Smooth muscle cell (in vitro differentiated cells): ENCODE results near the gene BPIFB2. TPM values are rescaled to one million over a fixed set of nuclear protein-coding genes. Genes with fewer than 3 reads are reported as not detected.

Source experiments
- DNase-seq: peaks from one replicate; lab custom pipeline; 2025; ENCODE audit not compliant: unreplicated experiment; lab: John Stamatoyannopoulos, UW
- H2AFZ ChIP-seq: fragments of 200-600 bp; sonication (generic); 2 replicates; pipeline ENCODE4 v1.6.0; 2016; ENCODE audit warnings: antibody characterized with exemption, low read depth, mild to moderate bottlenecking
- H3F3A ChIP-seq: fragments of 200-600 bp; sonication (generic); 2 replicates; pipeline ENCODE4 v1.6.0; 2017; ENCODE audit warnings: antibody characterized with exemption, low read depth
- H3K27ac ChIP-seq: fragments of 200-600 bp; sonication (generic); 2 replicates; pipeline ENCODE4 v1.5.1; 2016; ENCODE audit warnings: low read depth, mild to moderate bottlenecking
- H3K27me3 ChIP-seq: fragments of 200-600 bp; sonication (generic); 2 replicates; pipeline ENCODE4 v1.6.1; 2016; ENCODE audit warnings: low read depth, mild to moderate bottlenecking
- H3K36me3 ChIP-seq: fragments of 200-600 bp; sonication (generic); 2 replicates; pipeline ENCODE4 v1.5.1; 2016; ENCODE audit warnings: low read depth
- H3K4me1 ChIP-seq: fragments of 200-600 bp; sonication (generic); 2 replicates; pipeline ENCODE4 v1.5.1; 2016; ENCODE audit warnings: low read depth
- H3K4me2 ChIP-seq: fragments of 200-600 bp; sonication (generic); 2 replicates; pipeline ENCODE4 v1.6.0; 2016; ENCODE audit warnings: mild to moderate bottlenecking
- H3K4me3 ChIP-seq: fragments of 200-600 bp; sonication (generic); 2 replicates; pipeline ENCODE4 v1.5.1; 2016; ENCODE audit warnings: mild to moderate bottlenecking
- H3K79me2 ChIP-seq: fragments of 200-600 bp; sonication (generic); 2 replicates; pipeline ENCODE4 v1.6.0; 2016; ENCODE audit warnings: low read depth, mild to moderate bottlenecking
- H3K9ac ChIP-seq: fragments of 200-600 bp; sonication (generic); 2 replicates; pipeline ENCODE4 v1.6.0; 2016; ENCODE audit warnings: low read depth
- H3K9me3 ChIP-seq: fragments of 200-600 bp; sonication (generic); replicated peaks from 2 replicates; pipeline ENCODE4 v1.5.1; 2016; ENCODE audit warnings: low read depth
- H4K20me1 ChIP-seq: fragments of 200-600 bp; sonication (generic); 2 replicates; pipeline ENCODE4 v1.6.0; 2016; ENCODE audit warnings: low read depth
- whole genome bisulfite sequencing: methylation state at CpG from one replicate; pipeline ENCODE4 v1.1.7; 2016; ENCODE audit warnings: low lambda C conversion rate; 5-methylcytosine and 5-hydroxymethylcytosine counted together
- polyA plus RNA-seq: library from polyadenylated mRNA; unstranded; fragments of >200 nt; fragmentation: Nextera tagmentation; extraction: Ambion mirVana; gene quantifications from 2 replicates; pipeline ENCODE4 v1.2.1, GENCODE V29; 2016
- total RNA-seq: library from RNA; depleted of rRNA; stranded (reverse); fragments of >200 nt; gene quantifications from 2 replicates; pipeline ENCODE4 v1.2.3, GENCODE V29; 2014
- TF ChIP-seq, protein P1 (sequence below): fragments of 200-600 bp; sonication (generic); IDR thresholded peaks from 2 replicates; pipeline ENCODE4 v1.5.1; 2017; ENCODE audit warnings: borderline replicate concordance, mild to moderate bottlenecking, antibody characterized with exemption; ENCODE audit not compliant: insufficient read depth, poor library complexity, severe bottlenecking

Gene BPIFB2, protein sequence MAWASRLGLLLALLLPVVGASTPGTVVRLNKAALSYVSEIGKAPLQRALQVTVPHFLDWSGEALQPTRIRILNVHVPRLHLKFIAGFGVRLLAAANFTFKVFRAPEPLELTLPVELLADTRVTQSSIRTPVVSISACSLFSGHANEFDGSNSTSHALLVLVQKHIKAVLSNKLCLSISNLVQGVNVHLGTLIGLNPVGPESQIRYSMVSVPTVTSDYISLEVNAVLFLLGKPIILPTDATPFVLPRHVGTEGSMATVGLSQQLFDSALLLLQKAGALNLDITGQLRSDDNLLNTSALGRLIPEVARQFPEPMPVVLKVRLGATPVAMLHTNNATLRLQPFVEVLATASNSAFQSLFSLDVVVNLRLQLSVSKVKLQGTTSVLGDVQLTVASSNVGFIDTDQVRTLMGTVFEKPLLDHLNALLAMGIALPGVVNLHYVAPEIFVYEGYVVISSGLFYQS
- total RNA-seq (not detected in 2 replicates), polyA plus RNA-seq (not detected in 2 replicates)

DNA sequence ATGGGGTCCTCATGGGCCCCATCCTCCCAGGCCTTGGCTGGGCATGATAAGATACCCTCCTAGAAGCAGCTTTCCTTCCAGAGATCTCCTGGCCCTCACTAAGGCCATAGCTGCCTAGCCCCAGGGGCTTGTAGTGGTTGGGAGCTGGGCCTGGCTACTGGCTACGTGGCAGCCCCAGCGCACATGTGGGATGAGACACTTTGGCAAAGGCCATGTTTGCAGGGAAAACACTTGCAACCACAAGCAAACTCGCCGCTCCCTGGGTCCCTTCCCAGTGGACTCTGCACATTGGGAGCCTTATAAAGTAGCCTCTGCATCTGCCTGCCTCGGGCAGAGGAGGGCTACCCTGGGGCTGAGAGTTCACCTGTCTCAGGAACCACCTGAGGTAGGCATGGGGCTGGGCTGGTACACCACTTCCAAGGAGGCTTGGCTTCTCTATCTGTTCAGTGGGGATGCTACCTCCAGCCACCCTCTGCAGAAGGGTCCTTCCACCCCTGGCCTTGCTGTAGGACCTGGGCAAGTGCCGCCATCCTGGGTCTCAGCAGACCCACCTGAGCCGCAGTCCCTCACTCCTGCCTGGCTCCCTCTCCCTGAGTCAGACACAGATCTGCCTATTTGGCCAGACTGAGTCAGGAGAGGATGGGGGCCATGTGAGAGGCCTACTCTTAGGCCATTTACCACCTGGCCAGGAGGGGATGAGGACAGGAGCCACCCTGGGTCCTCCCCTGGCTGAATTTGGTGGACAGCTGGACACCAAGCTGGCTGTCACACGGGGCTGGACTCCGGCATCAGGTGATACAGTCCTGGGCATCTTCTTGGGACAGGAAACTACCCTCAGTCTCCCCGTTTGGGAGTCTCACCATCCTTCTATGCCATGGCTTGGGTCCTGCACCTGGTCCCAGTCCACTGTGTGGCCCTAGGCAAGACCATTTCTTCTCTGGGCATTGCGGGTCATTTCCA, at the start of gene BPIFB2:
TSS of gene BPIFB2 (plus strand) at position 329 of the 960 bp plus-strand sequence. CDS start 871 bp downstream, outside the sequence.
- no peak for DNase-seq
- TF ChIP-seq, protein P1, sequence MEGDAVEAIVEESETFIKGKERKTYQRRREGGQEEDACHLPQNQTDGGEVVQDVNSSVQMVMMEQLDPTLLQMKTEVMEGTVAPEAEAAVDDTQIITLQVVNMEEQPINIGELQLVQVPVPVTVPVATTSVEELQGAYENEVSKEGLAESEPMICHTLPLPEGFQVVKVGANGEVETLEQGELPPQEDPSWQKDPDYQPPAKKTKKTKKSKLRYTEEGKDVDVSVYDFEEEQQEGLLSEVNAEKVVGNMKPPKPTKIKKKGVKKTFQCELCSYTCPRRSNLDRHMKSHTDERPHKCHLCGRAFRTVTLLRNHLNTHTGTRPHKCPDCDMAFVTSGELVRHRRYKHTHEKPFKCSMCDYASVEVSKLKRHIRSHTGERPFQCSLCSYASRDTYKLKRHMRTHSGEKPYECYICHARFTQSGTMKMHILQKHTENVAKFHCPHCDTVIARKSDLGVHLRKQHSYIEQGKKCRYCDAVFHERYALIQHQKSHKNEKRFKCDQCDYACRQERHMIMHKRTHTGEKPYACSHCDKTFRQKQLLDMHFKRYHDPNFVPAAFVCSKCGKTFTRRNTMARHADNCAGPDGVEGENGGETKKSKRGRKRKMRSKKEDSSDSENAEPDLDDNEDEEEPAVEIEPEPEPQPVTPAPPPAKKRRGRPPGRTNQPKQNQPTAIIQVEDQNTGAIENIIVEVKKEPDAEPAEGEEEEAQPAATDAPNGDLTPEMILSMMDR: no peak
- H3K4me2 ChIP-seq: no peak within 1 kb of the TSS

DNA sequence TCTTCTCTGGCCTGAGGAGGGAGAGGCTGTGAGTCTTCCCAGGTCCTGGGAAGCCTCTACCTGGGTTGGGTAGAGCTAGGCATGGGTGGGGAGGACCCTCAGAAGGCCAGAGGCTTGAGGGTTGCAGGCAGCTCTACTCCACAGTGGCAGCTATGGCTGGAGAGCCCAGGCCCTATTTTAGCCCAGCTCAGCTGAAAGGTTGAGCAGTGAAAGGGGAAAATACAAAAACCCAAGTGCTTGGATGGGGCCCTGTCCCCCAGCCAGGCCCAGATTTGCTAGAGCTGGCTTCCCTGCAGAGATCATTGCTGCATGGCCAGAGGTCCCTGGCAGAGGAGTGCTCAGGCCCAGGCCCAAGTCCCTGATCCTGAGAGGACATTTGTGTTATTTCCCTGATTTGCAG, 48.9 kb upstream of the BPIFB2 start:
- Histone ChIP-seq H3K36me3 (peaks cover 5% of the 10 kb centered on the region), H2AFZ (no peak overlapping the region), H3K4me1 (no peaks in the 10 kb centered on the region), H3K27me3 (no peaks in the 10 kb centered on the region), H3K9ac (no peak overlapping the region), H3K4me2 (no peak overlapping the region), H3K4me3 (no peak overlapping the region), H3K79me2 (no peaks in the 10 kb centered on the region), H4K20me1 (no peaks in the 10 kb centered on the region), H3K27ac (no peak overlapping the region), H3K9me3 (peaks cover 11% of the 10 kb centered on the region), H3F3A (no peaks in the 10 kb centered on the region)
- no peak for DNase-seq
- TF ChIP-seq, protein P1: no peak

More for the DNA sequence above, at the start of gene BPIFB2:
- no peaks in the 10 kb centered on the region for H3K79me2 ChIP-seq
- H3F3A ChIP-seq: no peaks in the 10 kb centered on the region
- H2AFZ ChIP-seq: no peak within 1 kb of the TSS
- H3K4me1 ChIP-seq: no peaks in the 10 kb centered on the region
- H3K9me3 ChIP-seq: no peaks in the 10 kb centered on the region
- no peak within 1 kb of the TSS for H3K9ac ChIP-seq
- H3K27ac ChIP-seq: no peak within 1 kb of the TSS
- H3K36me3 ChIP-seq: no peaks in the 10 kb centered on the region
- 87% methylated on average over 11 of the region's 11 CpGs for WGBS
- peaks cover 12% of the 10 kb centered on the region for H3K27me3 ChIP-seq
- no peak within 1 kb of the TSS for H3K4me3 ChIP-seq
- H4K20me1 ChIP-seq: no peaks in the 10 kb centered on the region

DNA sequence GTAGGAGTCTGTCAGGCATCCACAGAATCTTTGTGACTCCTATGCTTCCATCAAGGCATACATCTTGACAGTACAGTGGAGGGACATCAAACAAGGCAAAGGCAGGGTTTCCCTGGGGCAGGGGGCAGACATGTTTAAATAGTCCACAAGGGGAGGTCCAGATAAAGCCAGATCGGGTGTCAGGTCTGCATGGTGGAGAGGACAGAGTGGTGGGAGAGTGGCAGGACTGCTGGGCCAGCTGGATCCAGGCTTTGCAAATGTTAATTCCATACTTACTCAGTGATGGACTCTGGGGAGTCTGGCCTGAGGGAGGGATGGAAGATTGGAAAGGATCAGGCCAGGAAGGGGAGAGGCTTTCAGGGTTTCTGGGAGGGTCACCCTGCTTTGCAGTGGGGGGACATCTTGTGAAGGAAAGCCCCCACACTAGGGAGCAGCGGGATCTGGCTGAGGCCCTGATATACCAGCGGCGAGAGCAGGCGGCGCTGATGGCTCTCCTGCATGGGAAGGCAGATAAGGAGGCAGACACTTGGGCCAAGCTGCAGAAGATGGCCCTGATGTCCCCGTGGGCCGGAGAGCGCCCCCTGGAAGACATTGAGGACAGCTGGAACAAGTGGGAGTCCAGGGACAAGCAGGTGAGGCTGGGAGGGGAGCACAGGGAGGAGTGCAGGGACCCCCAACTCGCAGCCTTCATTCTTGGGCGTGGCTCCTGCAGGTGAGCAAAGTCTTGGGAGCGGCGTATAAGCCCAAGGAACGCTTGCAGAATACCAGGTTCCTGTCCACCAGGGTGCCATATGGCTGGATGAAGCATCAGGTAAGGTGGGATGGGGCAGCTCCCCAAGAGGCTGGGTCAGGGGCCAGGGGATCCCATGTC, 47.9 kb upstream of the BPIFB2 start:
- no peak for DNase-seq
- Histone ChIP-seq H3K9ac (no peak overlapping the region), H4K20me1 (no peaks in the 10 kb centered on the region), H3K4me2 (no peak overlapping the region), H2AFZ (no peak overlapping the region), H3K36me3 (peaks cover 5% of the 10 kb centered on the region), H3F3A (no peaks in the 10 kb centered on the region), H3K79me2 (no peaks in the 10 kb centered on the region), H3K4me3 (no peak overlapping the region), H3K27ac (no peak overlapping the region), H3K9me3 (peaks cover 8% of the 10 kb centered on the region), H3K4me1 (no peaks in the 10 kb centered on the region), H3K27me3 (no peaks in the 10 kb centered on the region)
- TF ChIP-seq, protein P1: no peak
- WGBS: 93% methylated on average over 14 of the region's 14 CpGs
